GM21619 (cell line): Measurements from ENCODE around the gene TNPO1.

Experiments
- ATAC-seq: cut with Tn5 transposase; IDR thresholded peaks from one replicate; pipeline ENCODE4 v1.9.1; 2021; ENCODE audit not compliant: unreplicated experiment

The TNPO1 gene

GRCh38 chr5:72817671-72818266, 1.3 kb downstream of the TNPO1 start:
- ATAC-seq, result no peak

GRCh38 chr5:72818866-72819534, 2.5 kb downstream of the TNPO1 start:
- ATAC-seq, result no peak

- no peak for ATAC-seq
These were observed 5.3 kb downstream of the TNPO1 start for GRCh38 chr5:72821776-72822175.

GRCh38 chr5:72822944-72823343, 6.5 kb downstream of the TNPO1 start:
- no peak for ATAC-seq

- ATAC-seq, result no peak
These were observed 13.2 kb downstream of the TNPO1 start for GRCh38 chr5:72829707-72830106.

GRCh38 chr5:72830362-72830761, 13.9 kb downstream of the TNPO1 start:
- no peak for ATAC-seq

- ATAC-seq, result no peak
These were observed 15.2 kb downstream of the TNPO1 start for GRCh38 chr5:72831685-72832084.

- ATAC-seq, result no peak
These were observed 18.5 kb downstream of the TNPO1 start for GRCh38 chr5:72834924-72835323.

GRCh38 chr5:72835633-72836032, 19.2 kb downstream of the TNPO1 start:
- no peak for ATAC-seq

GRCh38 chr5:72836810-72837209, 20.3 kb downstream of the TNPO1 start:
- no peak for ATAC-seq

- no peak for ATAC-seq
These were observed 21.1 kb downstream of the TNPO1 start for GRCh38 chr5:72837524-72838096.

- no peak for ATAC-seq
These were observed 23.6 kb downstream of the TNPO1 start for GRCh38 chr5:72840041-72840440.

GRCh38 chr5:72841756-72842535, 25.5 kb downstream of the TNPO1 start:
- no peak for ATAC-seq

- no peak for ATAC-seq
These were observed 26.4 kb downstream of the TNPO1 start for GRCh38 chr5:72842816-72843215.

- no peak for ATAC-seq
These were observed 27.8 kb downstream of the TNPO1 start for GRCh38 chr5:72844218-72844603.

GRCh38 chr5:72845889-72846288, 29.4 kb downstream of the TNPO1 start:
- ATAC-seq, result no peak

GRCh38 chr5:72846483-72846882, 30.0 kb downstream of the TNPO1 start:
- no peak for ATAC-seq

GRCh38 chr5:72847439-72847838, 31.0 kb downstream of the TNPO1 start:
- ATAC-seq, result no peak

- ATAC-seq, result peak; percentile 81
These were observed 31.6 kb downstream of the TNPO1 start for GRCh38 chr5:72847989-72848473.

- peak; percentile 48 for ATAC-seq
These were observed 32.3 kb downstream of the TNPO1 start for GRCh38 chr5:72848474-72849428.

- ATAC-seq, result no peak
These were observed 33.1 kb downstream of the TNPO1 start for GRCh38 chr5:72849546-72849945.
